ENCODE measurements around the gene CCDC192.

Gene CCDC192

DNA sequence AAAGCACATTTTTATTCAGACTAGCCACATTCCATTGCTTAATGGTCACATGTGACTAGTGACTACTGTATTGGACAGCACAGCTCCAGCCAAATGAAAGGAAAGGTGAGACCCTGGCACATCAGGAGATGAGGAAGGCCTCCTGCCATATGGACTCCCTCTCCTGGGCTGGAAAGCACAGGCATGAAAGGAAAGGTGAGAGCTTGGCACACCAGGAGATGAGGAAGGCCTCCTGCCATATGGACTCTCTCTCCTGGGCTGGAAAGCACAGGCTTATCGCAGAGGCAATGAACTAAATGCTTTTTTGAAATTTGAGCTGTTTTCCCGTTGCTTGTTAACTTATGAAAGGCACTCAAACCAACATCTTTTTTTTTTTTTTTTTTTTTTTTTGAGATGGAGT lies 235.6 kb downstream of the CCDC192 start:
- no peak overlapping the region for H3K4me3 ChIP-seq (ENCODE audit: low read depth, low read length)
- ChIA-PET CTCF (interaction anchor here (0.7 kb wide), 1 partner anchor 65 kb away, joined by 5 read pairs; no protein-coding TSS in a partner anchor), POLR2A (no interaction called here)
- peaks cover 15% of the 10 kb centered on the region for H3K4me1 ChIP-seq (ENCODE audit: control insufficient read depth, insufficient read depth, low read length)
- TF ChIP-seq ZFP69B (tag by site-specific recombination; IDR thresholded peaks at IDR 0.05) (no peak), ZNF266 (tag by site-specific recombination; IDR thresholded peaks at IDR 0.05; ENCODE audit: low read depth) (no peak), ZSCAN16 (tag by site-specific recombination; IDR thresholded peaks at IDR 0.05) (no peak), PRDM1 (tag by site-specific recombination; IDR thresholded peaks at IDR 0.05) (no peak), ZNF747 (tag by site-specific recombination; IDR thresholded peaks at IDR 0.05) (no peak)
- TF ChIP-seq, protein P1, sequence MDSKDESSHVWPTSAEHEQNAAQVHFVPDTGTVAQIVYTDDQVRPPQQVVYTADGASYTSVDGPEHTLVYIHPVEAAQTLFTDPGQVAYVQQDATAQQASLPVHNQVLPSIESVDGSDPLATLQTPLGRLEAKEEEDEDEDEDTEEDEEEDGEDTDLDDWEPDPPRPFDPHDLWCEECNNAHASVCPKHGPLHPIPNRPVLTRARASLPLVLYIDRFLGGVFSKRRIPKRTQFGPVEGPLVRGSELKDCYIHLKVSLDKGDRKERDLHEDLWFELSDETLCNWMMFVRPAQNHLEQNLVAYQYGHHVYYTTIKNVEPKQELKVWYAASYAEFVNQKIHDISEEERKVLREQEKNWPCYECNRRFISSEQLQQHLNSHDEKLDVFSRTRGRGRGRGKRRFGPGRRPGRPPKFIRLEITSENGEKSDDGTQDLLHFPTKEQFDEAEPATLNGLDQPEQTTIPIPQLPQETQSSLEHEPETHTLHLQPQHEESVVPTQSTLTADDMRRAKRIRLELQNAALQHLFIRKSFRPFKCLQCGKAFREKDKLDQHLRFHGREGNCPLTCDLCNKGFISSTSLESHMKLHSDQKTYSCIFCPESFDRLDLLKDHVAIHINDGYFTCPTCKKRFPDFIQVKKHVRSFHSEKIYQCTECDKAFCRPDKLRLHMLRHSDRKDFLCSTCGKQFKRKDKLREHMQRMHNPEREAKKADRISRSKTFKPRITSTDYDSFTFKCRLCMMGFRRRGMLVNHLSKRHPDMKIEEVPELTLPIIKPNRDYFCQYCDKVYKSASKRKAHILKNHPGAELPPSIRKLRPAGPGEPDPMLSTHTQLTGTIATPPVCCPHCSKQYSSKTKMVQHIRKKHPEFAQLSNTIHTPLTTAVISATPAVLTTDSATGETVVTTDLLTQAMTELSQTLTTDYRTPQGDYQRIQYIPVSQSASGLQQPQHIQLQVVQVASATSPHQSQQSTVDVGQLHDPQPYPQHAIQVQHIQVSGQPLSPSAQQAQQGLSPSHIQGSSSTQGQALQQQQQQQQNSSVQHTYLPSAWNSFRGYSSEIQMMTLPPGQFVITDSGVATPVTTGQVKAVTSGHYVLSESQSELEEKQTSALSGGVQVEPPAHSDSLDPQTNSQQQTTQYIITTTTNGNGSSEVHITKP (tag by site-specific recombination; IDR thresholded peaks at IDR 0.05) = no peak
- H3K36me3 ChIP-seq (ENCODE audit: control insufficient read depth in 2 of 2, insufficient read depth in 1 of 2, low read length in 2 of 2) = no peaks in the 10 kb centered on the region
- no peak overlapping the region for H3K27ac ChIP-seq (ENCODE audit: extremely low read depth, low read depth, low read length)
- no peaks in the 10 kb centered on the region for H3K9me3 ChIP-seq (ENCODE audit: control insufficient read depth, insufficient read depth, low read depth, low read length)

DNA sequence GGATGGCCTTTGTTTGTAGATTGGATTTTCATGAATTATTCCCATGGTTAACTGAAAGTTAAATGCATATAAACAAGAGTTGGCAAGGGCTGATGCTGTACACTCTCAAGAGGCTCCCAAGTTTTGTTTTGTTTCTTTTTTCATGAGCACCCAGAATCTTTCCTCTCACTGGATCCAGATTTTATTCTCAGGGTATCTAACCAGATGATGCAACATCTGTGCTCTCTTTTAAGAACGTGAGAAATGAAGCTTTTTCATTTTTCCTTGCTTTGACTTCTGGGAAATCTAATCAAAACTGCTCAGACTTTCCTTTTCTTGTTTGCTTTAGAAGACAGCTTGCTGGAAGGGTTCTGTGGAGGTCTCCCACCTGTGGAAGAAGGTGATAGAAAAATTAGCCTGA lies 237.7 kb downstream of the CCDC192 start:
- no peak for TF ChIP-seq ZBTB17 (tag by site-specific recombination; IDR thresholded peaks at IDR 0.05)
- TF ChIP-seq ZNF404 (tag by site-specific recombination; IDR thresholded peaks at IDR 0.05) = no peak
- no peak for TF ChIP-seq ZNF423 (tag by site-specific recombination; IDR thresholded peaks at IDR 0.05)
- TF ChIP-seq, protein P2, sequence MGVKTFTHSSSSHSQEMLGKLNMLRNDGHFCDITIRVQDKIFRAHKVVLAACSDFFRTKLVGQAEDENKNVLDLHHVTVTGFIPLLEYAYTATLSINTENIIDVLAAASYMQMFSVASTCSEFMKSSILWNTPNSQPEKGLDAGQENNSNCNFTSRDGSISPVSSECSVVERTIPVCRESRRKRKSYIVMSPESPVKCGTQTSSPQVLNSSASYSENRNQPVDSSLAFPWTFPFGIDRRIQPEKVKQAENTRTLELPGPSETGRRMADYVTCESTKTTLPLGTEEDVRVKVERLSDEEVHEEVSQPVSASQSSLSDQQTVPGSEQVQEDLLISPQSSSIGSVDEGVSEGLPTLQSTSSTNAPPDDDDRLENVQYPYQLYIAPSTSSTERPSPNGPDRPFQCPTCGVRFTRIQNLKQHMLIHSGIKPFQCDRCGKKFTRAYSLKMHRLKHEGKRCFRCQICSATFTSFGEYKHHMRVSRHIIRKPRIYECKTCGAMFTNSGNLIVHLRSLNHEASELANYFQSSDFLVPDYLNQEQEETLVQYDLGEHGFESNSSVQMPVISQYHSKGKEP (tag by site-specific recombination; IDR thresholded peaks at IDR 0.05) = no peak
- TF ChIP-seq GLI4 (tag by site-specific recombination; IDR thresholded peaks at IDR 0.05) = no peak
- TF ChIP-seq, protein P3, sequence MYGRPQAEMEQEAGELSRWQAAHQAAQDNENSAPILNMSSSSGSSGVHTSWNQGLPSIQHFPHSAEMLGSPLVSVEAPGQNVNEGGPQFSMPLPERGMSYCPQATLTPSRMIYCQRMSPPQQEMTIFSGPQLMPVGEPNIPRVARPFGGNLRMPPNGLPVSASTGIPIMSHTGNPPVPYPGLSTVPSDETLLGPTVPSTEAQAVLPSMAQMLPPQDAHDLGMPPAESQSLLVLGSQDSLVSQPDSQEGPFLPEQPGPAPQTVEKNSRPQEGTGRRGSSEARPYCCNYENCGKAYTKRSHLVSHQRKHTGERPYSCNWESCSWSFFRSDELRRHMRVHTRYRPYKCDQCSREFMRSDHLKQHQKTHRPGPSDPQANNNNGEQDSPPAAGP (tag by site-specific recombination; IDR thresholded peaks at IDR 0.05) = no peak
- TF ChIP-seq ZFP41 (tag by site-specific recombination; IDR thresholded peaks at IDR 0.05; ENCODE audit: borderline replicate concordance) = no peak
- no peak for TF ChIP-seq ZNF266 (tag by site-specific recombination; IDR thresholded peaks at IDR 0.05; ENCODE audit: low read depth)
- no peak for TF ChIP-seq ZBTB7A (tag by site-specific recombination; IDR thresholded peaks at IDR 0.05; ENCODE audit: low read depth)
- TF ChIP-seq, protein P4, sequence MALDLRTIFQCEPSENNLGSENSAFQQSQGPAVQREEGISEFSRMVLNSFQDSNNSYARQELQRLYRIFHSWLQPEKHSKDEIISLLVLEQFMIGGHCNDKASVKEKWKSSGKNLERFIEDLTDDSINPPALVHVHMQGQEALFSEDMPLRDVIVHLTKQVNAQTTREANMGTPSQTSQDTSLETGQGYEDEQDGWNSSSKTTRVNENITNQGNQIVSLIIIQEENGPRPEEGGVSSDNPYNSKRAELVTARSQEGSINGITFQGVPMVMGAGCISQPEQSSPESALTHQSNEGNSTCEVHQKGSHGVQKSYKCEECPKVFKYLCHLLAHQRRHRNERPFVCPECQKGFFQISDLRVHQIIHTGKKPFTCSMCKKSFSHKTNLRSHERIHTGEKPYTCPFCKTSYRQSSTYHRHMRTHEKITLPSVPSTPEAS (tag by site-specific recombination; IDR thresholded peaks at IDR 0.05) = no peak
- TF ChIP-seq ZNF433 (tag by site-specific recombination; IDR thresholded peaks at IDR 0.05; ENCODE audit: low read depth) = no peak
- TF ChIP-seq ZNF558 (tag by site-specific recombination; IDR thresholded peaks at IDR 0.05) = no peak
- no peak for TF ChIP-seq ZBTB21 (tag by site-specific recombination; IDR thresholded peaks at IDR 0.05)
- TF ChIP-seq ZNF670 (tag by site-specific recombination; IDR thresholded peaks at IDR 0.05; ENCODE audit: low read depth) = no peak
- TF ChIP-seq ZNF335 (tag by site-specific recombination; conservative IDR thresholded peaks at IDR 0.05) = no peak
- no peak overlapping the region for H3K27ac ChIP-seq (ENCODE audit: extremely low read depth, low read depth, low read length)
- ChIA-PET CTCF (interaction anchor here (0.6 to 1.2 kb wide), 4 partner anchors 31 to 75 kb away, joined by 3 to 4 read pairs (median 3); no protein-coding TSS in a partner anchor), POLR2A (no interaction called here)
- no peaks in the 10 kb centered on the region for H3K9me3 ChIP-seq (ENCODE audit: control insufficient read depth, insufficient read depth, low read depth, low read length)
- H3K4me1 ChIP-seq (ENCODE audit: control insufficient read depth, insufficient read depth, low read length) = no peaks in the 10 kb centered on the region
- H3K36me3 ChIP-seq (ENCODE audit: control insufficient read depth in 2 of 2, insufficient read depth in 1 of 2, low read length in 2 of 2) = no peaks in the 10 kb centered on the region
- H3K4me3 ChIP-seq (ENCODE audit: low read depth, low read length) = no peak overlapping the region
